Measurements from ENCODE around the gene TAL2. TPM values are rescaled to one million over a fixed set of nuclear protein-coding genes. Genes with fewer than 3 reads are reported as not detected.
"Not testable (repeated sequence)": the region's sequence is repeated elsewhere in the genome, so short reads cannot be mapped to it uniquely, and the experiment has no call there.

The TAL2 gene
- total RNA-seq, 1 experiment from 2014 or later = not detected

DNA sequence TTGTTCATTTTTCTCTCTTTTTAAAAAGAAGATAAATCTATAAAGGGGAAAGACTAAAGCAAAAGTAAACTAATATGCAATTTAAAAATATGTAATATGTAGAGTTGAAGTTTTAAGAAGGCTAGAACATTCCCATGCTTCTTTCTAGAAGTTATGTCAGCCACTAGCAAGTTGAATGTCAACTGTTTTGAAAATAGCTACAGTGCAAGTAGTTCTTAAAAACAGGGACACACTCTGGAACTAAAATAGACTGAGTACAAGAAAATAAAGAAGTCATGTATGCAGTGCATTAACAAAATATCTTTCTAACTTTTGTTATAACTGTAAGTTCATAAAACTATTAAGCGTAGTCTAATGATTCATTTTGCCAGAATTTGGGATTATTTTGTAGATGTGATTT is 40.0 kb downstream of the TAL2 start:
- H3K4me3 ChIP-seq = no peak overlapping the region
- H3K36me3 ChIP-seq = no peaks in the 10 kb centered on the region
- H3K27me3 ChIP-seq (replicated peaks) = no peaks in the 10 kb centered on the region
- H3K9me3 ChIP-seq (replicated peaks) = no peaks in the 10 kb centered on the region
- no peak overlapping the region for H3K27ac ChIP-seq
- no peak for DNase-seq (ENCODE audit: low read depth in 1 of 2, low spot score in 2 of 2)
- no peaks in the 10 kb centered on the region for H3K4me1 ChIP-seq (replicated peaks)

GRCh38 chr9:105703638-105704037 is 41.4 kb downstream of the TAL2 start:
- H3K27me3 ChIP-seq (replicated peaks); H3K4me3 ChIP-seq; H3K4me1 ChIP-seq (replicated peaks); H3K9me3 ChIP-seq (replicated peaks); H3K36me3 ChIP-seq; DNase-seq (ENCODE audit: low read depth in 1 of 2, low spot score in 2 of 2); H3K27ac ChIP-seq: not testable (repeated sequence)

GRCh38 chr9:105706156-105706555 is 43.9 kb downstream of the TAL2 start:
- Histone ChIP-seq H3K36me3 (no peaks in the 10 kb centered on the region), H3K27ac (no peak overlapping the region), H3K27me3 (replicated peaks) (no peaks in the 10 kb centered on the region), H3K4me1 (replicated peaks) (no peaks in the 10 kb centered on the region), H3K9me3 (replicated peaks) (no peaks in the 10 kb centered on the region), H3K4me3 (no peak overlapping the region)
- DNase-seq (ENCODE audit: low read depth in 1 of 2, low spot score in 2 of 2) = no peak

GRCh38 chr9:105708405-105708804 is 46.1 kb downstream of the TAL2 start:
- no peaks in the 10 kb centered on the region for H3K4me1 ChIP-seq (replicated peaks)
- H3K36me3 ChIP-seq = no peaks in the 10 kb centered on the region
- no peak overlapping the region for H3K4me3 ChIP-seq
- H3K9me3 ChIP-seq (replicated peaks) = no peaks in the 10 kb centered on the region
- DNase-seq (ENCODE audit: low read depth in 1 of 2, low spot score in 2 of 2) = no peak
- H3K27ac ChIP-seq = no peak overlapping the region
- H3K27me3 ChIP-seq (replicated peaks) = no peaks in the 10 kb centered on the region

DNA sequence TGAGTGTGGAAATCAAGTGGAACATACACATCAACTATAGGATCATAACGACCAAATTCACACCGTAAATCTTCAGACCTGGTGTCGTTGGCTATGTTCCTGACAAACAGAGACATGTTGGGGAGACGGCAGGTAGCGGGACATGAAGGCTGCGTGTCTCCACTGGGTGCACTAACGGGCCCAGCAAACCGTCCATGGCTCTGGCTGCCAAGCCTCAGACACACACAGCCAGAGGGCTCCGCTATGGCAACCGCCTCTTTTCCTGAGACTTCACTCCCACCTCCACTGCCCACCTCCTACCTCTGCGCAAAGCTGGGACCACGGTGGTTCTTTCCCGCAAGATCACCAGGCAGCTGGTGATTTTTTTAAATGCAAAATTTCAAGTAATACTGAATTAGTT is 48.4 kb downstream of the TAL2 start:
- no peaks in the 10 kb centered on the region for H3K4me1 ChIP-seq (replicated peaks)
- H3K36me3 ChIP-seq = no peaks in the 10 kb centered on the region
- H3K27ac ChIP-seq = no peak overlapping the region
- H3K4me3 ChIP-seq = no peak overlapping the region
- no peak for DNase-seq (ENCODE audit: low read depth in 1 of 2, low spot score in 2 of 2)
- H3K27me3 ChIP-seq (replicated peaks) = no peaks in the 10 kb centered on the region
- H3K9me3 ChIP-seq (replicated peaks) = no peaks in the 10 kb centered on the region

DNA sequence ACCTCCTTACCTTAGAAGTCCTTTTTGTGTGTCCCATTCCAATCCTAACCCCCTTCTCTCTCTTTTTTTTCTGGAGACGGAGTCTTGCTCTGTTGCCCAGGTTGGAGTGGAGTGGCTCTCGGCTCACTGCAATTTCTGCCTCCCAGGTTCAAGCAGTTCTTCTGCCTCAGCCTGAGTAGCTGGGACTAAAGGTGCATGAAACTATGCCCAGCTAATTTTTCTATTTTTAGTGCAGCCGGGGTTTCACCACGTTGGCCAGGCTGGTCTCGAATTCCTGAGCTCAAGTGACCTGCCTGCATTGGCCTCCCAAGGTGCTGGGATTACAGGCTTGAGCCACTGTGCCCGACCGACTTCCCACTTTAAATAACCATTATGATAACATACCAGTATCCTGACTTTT is 49.6 kb downstream of the TAL2 start:
- Histone ChIP-seq H3K4me1 (replicated peaks) (no peaks in the 10 kb centered on the region), H3K27me3 (replicated peaks) (no peaks in the 10 kb centered on the region), H3K9me3 (replicated peaks) (no peaks in the 10 kb centered on the region), H3K4me3 (no peak overlapping the region), H3K27ac (no peak overlapping the region), H3K36me3 (no peaks in the 10 kb centered on the region)
- no peak for DNase-seq (ENCODE audit: low read depth in 1 of 2, low spot score in 2 of 2)

DNA sequence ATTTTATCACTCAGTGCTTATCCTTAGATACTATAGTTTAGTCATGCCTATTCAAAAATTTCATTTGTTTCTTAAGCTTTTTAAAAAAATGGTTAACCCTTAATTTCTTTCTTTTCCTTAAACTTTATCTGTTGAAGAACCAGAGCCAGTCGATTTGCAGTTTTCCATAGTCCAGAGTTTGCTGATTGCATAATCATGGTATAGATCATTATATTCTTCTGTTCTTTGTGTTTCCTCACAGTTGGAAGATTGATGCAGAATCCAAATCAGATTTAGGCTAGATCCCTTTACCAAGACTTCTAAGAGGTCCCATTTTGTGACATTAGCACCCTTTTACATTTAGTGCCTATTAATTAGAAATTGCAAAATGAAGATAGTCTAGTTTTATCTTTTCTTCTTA is 50.0 kb downstream of the TAL2 start:
- Histone ChIP-seq H3K4me1 (replicated peaks) (no peaks in the 10 kb centered on the region), H3K27ac (no peak overlapping the region), H3K9me3 (replicated peaks) (no peaks in the 10 kb centered on the region), H3K4me3 (no peak overlapping the region), H3K36me3 (no peaks in the 10 kb centered on the region), H3K27me3 (replicated peaks) (no peaks in the 10 kb centered on the region)
- DNase-seq (ENCODE audit: low read depth in 1 of 2, low spot score in 2 of 2) = no peak

Other genes with a start within 250 kb of the TAL2 start
- 2.2 and 3.0 TPM in 2 replicates for gene FSD1L, start 214.4 kb upstream of the TAL2 start, total RNA-seq (2014; rRNA removed; shearing (Covaris generic))
- gene FKTN, start 104.3 kb upstream of the TAL2 start, total RNA-seq (2014; rRNA removed; shearing (Covaris generic)) = 21.2 and 22.2 TPM in 2 replicates
- gene TMEM38B, start 32.1 kb downstream of the TAL2 start, total RNA-seq (2014; rRNA removed; shearing (Covaris generic)) = 34.6 and 45.9 TPM in 2 replicates